Fibroblast of skin of right quadriceps (primary cell): ENCODE results near the gene NEK1.
"Not testable (repeated sequence)": the region's sequence is repeated elsewhere in the genome, so short reads cannot be mapped to it uniquely, and the experiment has no call there.

Experiments used
- DNase-seq: peaks from one replicate; pipeline ENCODE4 v3.0.0-alpha.2; 2013

The NEK1 gene

DNA sequence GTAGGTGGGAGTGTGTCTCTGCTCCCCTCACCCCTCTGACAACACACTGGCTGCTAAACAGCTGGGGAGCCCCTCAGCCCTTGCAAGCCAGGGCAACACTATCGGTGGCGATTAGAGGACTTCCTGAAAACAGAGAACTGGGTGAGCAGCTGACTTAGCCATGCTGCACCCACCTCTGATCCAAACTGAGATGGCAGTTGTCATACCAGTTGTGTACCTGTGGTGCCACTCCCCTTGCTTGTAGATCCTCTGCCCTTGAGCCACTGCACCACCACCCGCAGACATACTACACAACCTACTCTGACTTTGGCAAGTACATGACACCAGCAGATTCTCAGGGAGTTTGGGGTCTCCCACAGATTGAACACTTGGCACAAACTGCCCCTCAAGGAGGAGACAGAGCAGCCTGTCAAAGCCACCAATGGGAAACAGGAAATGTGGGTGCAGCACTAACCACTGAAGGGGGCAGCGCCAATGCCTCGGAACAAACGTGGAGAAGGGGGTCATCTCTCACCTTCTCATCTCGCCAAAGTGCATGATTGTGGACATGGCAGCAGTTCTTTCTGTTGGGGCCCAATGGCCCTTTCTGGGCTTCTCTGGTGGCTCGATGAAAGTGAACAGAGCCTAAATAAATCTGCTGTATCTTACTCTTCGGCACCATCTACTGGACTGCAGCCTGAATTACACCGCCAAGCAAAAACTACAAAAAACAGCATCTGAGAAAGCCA lies 119.8 kb downstream of the NEK1 start:
- peak; percentile 31 for DNase-seq

DNA sequence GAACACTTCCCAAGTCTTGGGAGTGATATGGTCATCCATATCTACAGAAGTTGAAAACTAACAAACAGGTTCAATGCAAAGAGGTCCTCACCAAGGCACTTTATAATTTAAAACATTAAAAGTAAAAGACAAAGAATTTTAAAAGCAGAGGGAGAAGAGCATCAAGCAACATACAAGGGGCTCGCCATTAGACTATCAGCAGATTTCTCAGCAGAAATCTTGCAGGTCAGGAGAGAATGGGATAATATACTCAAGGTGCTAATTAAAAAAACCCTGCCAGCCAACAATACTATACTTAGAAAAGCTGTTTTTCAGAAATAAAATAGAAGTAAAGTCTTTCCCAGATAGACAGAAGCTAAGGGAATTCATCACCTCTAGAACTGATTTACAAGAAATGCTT lies 121.2 kb downstream of the NEK1 start:
- no peak for DNase-seq

DNA sequence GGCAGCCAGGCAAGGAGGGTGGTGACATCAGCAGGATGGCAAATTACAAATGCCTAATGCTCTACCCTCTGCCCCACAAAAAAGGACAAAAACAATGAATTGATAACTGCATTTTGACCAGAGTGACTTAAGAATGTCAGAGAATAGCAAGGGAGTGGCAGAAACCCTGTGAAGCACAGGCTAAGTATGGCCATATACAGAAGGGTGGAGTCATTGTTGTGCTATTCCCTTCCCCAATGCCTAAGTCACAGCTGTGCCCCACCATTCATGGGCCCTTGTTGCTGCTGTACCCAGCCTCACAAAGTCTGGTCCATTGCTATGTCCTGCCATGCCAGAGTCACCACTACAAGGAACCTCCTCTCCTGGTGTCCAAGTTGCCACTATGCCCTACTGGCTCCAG lies 123.1 kb downstream of the NEK1 start:
- no peak for DNase-seq

DNA sequence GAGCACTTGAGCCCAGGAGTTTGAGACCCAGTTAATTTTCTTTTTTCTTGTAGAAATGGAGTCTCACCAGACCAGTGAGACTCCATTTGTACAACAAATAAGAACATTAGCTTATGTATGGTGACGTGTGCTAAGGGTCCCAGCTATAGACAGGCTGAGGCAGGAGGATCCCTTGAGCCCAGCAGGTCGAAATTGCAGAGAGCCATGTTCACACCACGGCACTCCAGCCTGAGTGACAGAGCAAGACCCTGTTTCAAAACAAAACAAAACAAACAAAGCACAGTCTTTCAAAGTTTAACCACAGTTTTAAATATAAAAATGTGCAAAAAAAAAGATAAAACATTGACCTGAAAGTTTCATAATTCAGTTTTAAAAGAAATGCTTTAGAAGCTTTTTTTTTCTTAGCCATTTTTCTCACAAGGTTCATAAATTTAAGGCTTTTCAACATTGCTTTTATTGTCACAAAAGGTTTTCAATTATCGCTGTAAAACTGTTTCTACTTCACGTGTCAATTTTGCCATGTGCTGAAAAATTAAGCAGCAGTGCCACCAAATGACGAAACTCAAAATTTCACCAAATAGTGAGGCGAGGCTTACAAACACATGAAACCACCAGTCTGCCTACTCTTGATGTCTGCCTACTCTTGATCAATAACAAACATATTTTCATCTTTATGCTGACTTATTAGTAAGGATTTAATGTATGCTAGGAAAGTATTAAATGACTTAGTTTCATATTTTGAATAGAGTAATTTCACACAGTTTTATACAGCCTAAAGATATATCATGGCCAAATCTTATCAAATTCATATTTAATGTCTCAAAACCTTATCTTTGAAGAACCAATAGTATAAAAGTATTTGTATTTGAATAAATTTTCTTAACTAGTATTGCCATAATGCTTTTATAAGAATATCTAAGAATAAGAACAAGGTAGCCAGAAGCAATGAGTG lies 126.3 kb downstream of the NEK1 start:
- DNase-seq = peak; percentile 65

DNA sequence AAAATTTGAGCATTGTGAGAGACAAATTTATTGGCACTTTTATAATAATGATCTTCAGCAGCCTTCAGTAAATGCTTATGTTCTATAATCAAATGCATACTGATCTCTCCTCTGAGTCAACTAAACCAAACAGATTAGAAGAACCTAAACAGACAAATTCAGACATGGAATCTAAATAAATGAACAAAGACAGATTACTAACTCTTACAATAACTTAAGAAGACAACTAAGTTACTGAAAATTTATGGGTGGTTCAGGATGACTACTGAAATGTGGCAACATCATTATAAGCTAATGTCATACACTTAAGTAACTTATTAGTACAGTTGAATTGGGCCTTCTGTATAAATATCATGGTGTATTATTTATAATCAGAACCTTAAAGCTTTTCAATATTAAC lies 127.3 kb downstream of the NEK1 start:
- peak; percentile 47 for DNase-seq

DNA sequence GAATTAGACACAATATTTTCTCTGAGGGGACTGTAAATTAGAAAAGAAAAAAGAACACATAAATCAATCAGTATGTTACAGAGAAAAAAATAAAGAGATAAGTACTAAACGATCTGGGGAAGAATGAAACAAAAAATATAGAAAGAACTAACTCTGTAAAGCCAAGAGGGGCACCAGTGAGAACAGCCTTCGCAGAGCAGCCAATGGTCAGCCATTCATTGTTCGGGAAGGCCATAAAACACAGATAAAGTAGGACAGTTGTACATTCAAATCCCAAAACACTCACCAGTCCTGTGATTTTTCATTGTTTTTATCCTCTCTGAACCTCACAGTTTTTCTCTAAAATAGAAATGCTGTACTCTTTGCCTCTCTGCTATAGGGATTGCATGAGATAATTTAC lies 127.9 kb downstream of the NEK1 start:
- peak; percentile 7 for DNase-seq

DNA sequence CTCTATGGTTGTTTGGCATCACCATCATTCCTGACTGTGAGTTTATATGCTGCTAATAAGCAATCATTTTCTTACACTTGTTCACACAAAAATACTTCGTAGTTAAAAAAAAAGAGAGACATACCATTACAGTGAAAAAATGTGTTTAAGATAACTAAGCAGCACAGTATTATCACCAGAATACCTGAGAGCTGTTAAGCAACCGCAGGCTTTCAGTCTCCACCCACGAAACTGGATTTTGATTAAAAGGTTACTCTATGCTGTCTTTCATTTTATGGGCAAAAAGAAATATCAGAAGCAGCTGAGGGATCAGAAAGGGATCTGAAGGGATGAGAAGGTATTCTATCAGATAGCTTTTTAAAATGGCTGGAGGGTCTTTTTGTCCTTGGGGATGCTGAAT lies 148.3 kb downstream of the NEK1 start:
- no peak for DNase-seq

DNA sequence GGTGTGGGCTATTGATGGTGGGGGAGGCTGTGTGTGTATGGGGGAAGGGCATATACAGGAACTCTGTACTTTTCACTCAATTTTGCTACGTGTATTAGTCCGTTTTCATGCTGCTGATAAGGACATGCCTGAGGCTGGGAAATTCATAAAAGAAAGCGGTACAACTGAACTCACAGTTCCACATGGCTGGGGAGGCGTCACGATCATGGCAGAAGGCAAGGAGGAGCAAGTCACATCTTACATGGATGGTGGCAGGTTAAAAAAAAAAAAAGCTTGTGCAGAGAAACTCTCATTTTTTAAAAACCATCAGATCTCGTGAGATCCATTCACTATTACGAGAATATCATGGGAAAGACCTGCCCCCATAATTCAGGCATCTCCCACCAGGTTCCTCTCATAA lies 152.3 kb downstream of the NEK1 start:
- no peak for DNase-seq

DNA sequence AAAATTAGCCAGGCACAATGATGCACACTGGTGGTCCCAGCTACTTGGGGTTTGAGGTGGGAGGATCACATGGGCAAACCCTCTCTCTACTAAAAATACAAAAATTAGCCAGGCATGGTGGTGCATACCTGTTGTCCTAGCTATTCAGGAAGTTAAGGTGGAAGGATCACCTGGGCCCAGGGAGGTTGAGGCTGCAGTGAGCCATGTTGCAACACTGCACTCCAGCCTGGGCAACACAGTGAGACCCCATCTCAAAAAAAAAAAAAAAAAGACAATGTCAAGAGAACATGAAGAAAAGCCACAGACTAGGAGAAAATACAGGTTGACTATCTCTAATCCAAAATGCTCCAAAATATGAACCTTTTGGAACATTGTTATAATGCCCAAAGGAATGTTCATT lies 153.8 kb downstream of the NEK1 start:
- no peak for DNase-seq

DNA sequence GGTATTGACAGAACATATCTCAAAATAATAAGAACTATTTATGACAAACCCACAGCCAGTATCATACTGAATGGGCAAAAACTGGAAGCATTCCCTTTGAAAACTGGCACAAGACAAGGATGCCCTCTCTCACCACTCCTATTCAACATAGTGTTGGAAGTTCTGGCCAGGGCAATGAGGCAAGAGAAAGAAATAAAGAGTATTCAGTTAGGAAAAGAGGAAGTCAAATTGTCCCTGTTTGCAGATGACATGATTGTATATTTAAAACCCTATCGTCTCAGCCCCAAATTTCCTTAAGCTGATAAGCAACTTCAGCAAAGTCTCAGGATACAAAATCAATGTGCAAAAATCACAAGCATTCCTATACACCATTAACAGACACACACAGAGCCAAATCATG lies 159.7 kb downstream of the NEK1 start:
- not testable (repeated sequence) for DNase-seq

DNA sequence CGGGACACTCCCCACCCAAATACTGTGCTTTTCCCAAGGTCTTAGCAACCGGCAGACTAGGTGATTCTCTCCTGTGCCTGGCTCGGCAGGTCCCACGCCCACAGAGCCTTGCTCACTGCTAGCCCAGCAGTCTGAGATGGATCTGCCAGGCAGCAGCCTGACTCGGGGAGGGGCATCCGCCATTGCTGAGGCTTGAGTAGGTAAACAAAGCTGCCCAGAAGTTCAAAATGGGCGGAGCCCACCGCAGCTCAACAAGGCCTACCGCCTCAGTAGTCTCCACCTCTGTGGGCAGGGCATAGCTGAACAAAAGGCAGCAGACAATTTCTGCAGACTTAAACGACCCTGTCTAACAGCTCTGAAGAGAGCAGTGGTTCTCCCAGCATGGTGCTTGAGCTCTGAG lies 163.4 kb downstream of the NEK1 start:
- not testable (repeated sequence) for DNase-seq

DNA sequence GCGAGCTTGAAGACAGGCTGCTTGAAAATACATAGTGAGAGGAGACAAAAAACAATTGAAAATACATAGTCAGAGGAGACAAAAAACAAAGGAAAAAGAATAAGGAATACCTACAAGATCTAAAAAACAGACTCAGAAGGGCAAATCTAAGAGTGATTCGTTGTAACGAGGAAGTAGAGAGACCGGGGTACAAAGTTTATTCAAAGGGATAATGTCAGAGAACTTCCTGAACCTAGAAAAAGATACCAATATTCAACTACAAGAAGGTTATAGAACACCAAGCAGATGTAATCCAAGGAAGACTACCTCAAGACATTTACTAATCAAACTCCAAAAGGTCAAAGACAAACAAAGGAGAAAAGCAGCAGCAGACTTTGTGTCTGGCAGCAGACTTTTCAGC lies 165.6 kb downstream of the NEK1 start:
- no peak for DNase-seq

DNA sequence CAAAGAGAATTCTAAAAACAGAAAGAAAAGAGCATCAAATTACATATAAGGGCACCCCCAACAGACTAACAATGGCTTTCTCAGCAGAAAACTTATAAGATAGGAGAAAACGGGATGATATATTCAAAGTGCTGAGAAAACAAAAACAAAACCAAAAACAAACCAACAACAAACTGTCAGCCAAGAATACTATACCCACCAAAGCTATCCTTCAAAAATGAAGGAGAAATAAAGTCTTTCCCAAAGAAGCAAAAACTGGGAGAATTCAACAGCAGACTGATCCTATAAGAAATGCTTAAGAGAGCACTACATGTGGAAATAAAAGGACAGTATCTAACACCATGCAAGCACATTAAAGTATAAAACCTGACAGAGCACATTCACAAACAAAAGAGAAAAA lies 168.6 kb downstream of the NEK1 start:
- DNase-seq = no peak

DNA sequence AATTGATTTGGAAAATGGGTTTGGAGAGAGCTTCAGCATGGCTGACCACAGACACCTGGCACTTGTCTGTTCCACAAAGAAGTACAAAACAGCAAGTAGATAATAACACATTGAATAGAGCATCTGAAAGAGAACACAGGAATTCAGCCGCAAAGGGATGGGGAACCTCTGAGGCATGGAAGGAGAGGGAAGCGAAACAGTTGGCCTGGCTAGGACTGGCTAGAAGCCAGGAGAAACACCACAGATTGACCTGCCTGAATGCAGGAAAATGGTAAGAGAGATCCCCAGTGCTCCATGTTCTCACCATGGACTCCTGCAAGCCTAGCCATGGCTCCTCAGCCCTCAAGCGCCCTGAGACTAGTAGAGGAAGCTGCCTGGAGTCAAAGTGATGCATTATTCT lies 171.9 kb downstream of the NEK1 start:
- no peak for DNase-seq

DNA sequence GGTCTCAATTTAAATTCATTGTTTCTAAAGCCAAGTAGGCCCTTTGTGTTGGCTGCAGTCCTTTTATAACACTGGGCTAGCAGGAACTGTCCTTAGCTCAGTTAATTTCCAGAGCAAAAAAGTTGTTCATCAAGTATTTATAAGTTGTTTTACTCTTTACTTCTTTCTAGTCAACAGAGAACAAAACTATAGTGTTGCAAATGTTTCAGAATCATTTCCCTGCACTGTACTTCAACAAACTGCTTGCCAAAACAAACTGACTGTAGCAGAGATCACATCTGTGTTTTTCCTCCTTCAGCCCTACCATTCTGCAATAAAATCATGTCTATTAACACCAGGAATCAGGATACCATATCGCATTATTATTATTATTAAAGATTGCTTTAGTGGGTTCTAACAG lies 173.1 kb downstream of the NEK1 start:
- DNase-seq = no peak

DNA sequence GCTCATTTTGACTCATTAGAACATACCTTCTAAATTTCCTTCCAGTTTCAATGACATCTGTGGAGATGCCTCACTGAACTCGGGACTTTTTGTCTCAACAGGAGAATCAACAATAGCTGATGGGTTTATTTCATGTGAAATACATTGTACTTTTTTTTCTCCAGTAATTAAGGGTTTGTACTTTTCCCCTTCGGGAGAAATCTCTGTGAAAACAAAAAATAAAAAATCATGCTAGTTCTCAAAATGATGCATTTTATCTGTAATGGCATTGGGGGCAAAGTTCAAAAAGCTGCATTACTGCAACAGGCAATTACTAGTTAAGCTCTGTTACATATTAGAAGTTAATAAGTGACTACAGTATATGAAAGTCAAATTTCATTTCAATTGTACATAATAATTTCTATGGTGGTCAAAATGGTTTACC lies 174.3 kb downstream of the NEK1 start:
- no peak for DNase-seq

DNA sequence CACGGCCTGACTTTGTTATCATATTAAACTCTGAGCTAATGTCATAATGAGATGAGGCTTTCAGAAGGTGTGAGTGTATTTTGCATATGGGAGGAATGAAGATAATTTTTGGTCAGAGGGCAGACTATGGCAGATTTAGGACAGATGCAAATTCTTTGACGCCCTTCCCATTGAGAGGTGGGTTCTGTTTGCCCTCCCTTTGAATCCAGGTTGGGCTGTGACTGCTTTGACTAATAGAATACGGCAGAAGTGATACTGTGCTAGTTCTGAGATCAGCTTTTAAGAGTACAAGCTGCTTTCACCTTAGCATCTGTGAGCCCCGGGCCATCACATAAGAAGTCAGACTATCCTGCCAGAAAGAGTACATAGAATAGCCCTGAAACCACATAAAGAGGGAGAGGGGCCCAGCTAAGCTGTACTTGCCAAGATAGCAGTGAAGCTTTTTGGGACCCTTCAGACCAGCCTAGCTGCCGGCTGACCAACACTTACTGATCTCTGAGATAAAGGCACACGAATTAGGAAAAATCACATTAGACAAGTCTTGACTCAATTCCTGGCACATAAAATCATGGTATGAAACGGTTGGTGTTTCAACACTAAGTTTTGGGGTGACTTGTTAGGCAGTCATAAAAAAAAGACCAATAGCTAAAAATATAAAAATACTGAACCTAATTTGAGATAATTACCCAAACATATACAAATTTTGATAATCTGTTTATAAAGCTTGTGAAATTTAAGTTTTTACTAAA lies 174.9 kb downstream of the NEK1 start:
- no peak for DNase-seq

DNA sequence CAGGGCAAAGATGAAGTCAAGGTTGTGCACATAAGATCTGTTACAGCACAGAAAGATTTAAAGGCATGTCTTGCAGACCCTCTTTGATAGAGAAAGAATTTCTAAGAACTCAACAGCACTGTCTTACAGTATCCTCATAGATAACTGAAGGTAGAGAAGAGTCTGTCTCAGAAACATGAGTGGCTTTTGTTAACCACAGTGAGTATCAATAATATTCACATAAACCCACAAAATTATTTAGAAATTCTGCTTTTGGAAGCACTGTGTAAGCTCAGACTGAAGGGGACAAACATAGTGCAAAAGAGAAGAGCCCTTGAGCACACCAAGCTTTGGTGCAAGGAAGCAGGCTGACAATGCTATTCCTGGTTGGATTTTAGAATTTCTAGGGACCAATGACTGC lies 175.6 kb downstream of the NEK1 start:
- no peak for DNase-seq

DNA sequence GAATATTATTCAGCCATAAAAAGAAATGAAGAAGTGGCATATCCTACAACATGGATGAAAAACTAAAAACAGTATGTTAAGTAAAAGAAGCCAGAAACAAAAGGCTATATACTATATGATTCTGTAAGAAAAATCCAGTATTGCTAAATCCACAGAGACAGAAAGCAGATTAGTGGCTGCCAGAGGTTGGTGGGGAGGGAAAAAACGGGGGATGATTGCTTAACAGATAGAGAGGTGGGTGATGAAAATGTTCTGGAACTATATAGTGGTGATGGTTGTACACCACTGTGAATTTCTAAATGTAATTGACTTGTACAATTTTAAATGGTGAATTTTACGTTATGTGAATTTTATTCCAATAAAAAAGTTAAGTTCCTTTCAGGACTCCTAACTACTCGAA lies 184.0 kb downstream of the NEK1 start:
- no peak for DNase-seq

DNA sequence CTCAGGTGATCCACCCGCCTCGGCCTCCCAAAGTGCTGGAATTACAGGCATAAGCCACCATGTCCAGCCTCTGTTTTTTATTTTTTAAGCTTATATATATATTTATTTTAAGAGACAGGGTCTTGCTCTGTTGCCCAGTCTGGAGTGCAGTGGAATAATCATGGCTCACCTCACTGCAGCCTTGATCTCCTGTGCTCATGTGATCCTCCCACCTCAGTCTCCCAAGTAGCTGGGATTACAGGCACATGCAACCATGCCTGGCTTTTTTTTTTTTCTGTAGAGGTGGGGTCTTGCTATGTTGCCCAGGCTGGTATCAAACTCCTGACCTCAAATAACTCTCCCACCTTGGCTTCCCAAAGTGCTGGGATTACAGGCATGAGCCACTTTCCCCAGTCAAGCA lies 184.7 kb downstream of the NEK1 start:
- not testable (repeated sequence) for DNase-seq

DNA sequence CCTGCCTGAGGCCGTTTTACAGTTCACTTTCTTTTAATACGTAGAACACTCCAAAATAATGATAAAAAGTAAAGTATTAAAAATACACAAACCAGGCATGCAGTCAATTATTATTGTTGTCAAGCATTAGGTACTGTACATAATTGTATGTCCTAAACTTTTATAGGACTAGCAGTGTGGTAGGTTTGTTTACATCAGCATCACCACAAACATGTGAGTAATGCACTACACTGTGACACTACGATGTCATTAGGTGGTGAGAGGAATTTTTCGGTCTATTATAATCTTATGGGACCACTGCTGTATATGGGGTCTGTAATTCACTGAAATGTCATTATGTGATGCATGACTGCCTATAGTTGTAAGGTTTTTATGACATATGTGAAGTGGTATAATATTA lies 192.1 kb downstream of the NEK1 start:
- peak; percentile 15 for DNase-seq

DNA sequence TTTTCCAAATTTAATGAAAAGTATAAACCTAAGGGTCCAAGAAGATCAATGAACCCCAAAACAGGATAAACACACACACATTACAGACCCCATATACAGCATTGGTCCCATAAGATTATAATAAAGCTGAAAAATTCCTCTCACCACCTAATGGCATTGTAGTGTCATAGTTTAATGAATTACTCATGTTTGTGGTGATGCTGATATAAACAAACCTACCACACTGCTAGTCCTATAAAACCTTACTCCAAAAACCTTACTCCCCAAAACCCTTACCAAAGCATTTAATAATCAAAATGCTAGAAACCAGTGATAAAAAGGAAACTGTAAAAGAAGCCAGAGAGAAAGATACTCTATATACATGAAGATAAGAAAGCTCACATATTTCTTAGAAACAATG lies 193.5 kb downstream of the NEK1 start:
- DNase-seq = peak; percentile 36

DNA sequence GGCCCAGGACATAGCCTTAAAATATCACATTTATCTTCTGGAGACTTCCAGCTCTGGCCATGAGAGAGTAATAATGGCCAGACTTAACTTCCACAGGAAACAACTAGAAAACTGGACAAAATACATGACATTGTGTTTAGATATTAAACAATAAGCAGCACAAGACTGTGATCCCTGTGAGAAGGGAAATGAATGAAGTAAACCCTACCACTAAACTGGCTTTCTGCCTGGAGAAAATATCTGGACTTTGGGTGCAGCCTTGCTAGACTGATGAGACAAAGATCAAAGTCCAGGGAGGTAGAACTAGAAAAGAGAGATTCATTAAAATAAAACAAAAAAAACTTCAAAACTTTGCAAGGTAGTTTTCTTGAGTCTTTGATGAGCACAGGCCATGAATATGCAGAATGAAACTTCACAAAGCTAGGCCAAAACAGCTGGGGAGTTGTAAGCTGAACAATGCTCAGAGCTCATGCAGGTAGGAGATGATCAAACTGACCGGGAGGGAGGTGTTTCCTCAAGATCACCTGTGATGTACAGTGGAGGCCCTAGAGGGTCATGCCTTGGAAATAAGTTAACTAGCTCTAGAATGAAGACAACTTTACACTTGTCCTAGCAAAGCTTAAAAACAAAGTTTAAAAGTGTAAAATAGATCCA lies 194.6 kb downstream of the NEK1 start:
- no peak for DNase-seq
